BLaER1 (cell line): ENCODE data around the gene NAV2.
"Not testable (repeated sequence)": the region's sequence is repeated elsewhere in the genome, so short reads cannot be mapped to it uniquely, and the experiment has no call there.

ENCODE experiments used
- H3K27ac ChIP-seq: shearing (Covaris generic); formaldehyde crosslinking; 2 replicates; pipeline ENCODE4 v1.8.1; 2022
- H3K27me3 ChIP-seq: shearing (Covaris generic); formaldehyde crosslinking; 2 replicates; pipeline ENCODE4 v1.8.1; 2022
- H3K36me3 ChIP-seq: shearing (Covaris generic); formaldehyde crosslinking; 2 replicates; pipeline ENCODE4 v1.8.1; 2022
- H3K4me1 ChIP-seq: shearing (Covaris generic); formaldehyde crosslinking; 2 replicates; pipeline ENCODE4 v1.8.1; 2022
- H3K4me2 ChIP-seq: shearing (Covaris generic); formaldehyde crosslinking; 2 replicates; pipeline ENCODE4 v1.8.1; 2022
- H3K4me3 ChIP-seq: shearing (Covaris generic); formaldehyde crosslinking; 2 replicates; pipeline ENCODE4 v1.8.1; 2022
- H3K9ac ChIP-seq: shearing (Covaris generic); formaldehyde crosslinking; 2 replicates; pipeline ENCODE4 v1.8.1; 2022
- H3K9me3 ChIP-seq: shearing (Covaris generic); formaldehyde crosslinking; 2 replicates; pipeline ENCODE4 v1.8.1; 2022
- H4K20me1 ChIP-seq: shearing (Covaris generic); formaldehyde crosslinking; 2 replicates; pipeline ENCODE4 v1.8.1; 2022
- Cebpa-rat ChIP-seq: shearing (Covaris generic); IDR thresholded peaks from 2 replicates; pipeline ENCODE4 v1.8.1; 2022

NAV2 gene

GRCh38 chr11:20116825-20117224 lies 404.2 kb downstream of the NAV2 start:
- H3K36me3 ChIP-seq: no peaks in the 10 kb centered on the region
- no peaks in the 10 kb centered on the region for H3K9me3 ChIP-seq
- H3K27ac ChIP-seq: no peak overlapping the region
- peaks cover 13% of the 10 kb centered on the region for H3K4me1 ChIP-seq
- no peak for TF ChIP-seq Cebpa-rat
- no peak overlapping the region for H3K9ac ChIP-seq
- H3K27me3 ChIP-seq: no peaks in the 10 kb centered on the region
- no peak overlapping the region for H3K4me2 ChIP-seq
- no peaks in the 10 kb centered on the region for H4K20me1 ChIP-seq
- H3K4me3 ChIP-seq: no peak overlapping the region

- Histone ChIP-seq H3K4me2 (no peak overlapping the region), H3K27me3 (no peaks in the 10 kb centered on the region), H3K4me1 (peaks cover 11% of the 10 kb centered on the region), H4K20me1 (no peaks in the 10 kb centered on the region), H3K4me3 (no peak overlapping the region), H3K9me3 (no peaks in the 10 kb centered on the region), H3K36me3 (no peaks in the 10 kb centered on the region), H3K9ac (no peak overlapping the region), H3K27ac (no peak overlapping the region)
- no peak for TF ChIP-seq Cebpa-rat
Observed at GRCh38 chr11:20117291-20117690, 404.7 kb downstream of the NAV2 start.

GRCh38 chr11:20118209-20118608 lies 405.6 kb downstream of the NAV2 start:
- TF ChIP-seq Cebpa-rat: no peak
- H3K27ac ChIP-seq: no peak overlapping the region
- no peak overlapping the region for H3K4me3 ChIP-seq
- H3K9ac ChIP-seq: no peak overlapping the region
- H4K20me1 ChIP-seq: no peaks in the 10 kb centered on the region
- no peak overlapping the region for H3K4me2 ChIP-seq
- H3K27me3 ChIP-seq: no peaks in the 10 kb centered on the region
- H3K36me3 ChIP-seq: no peaks in the 10 kb centered on the region
- H3K9me3 ChIP-seq: no peaks in the 10 kb centered on the region
- H3K4me1 ChIP-seq: peaks cover 2% of the 10 kb centered on the region

GRCh38 chr11:20119315-20119714 lies 406.7 kb downstream of the NAV2 start:
- no peak overlapping the region for H3K27ac ChIP-seq
- H3K4me1 ChIP-seq: no peaks in the 10 kb centered on the region
- no peak for TF ChIP-seq Cebpa-rat
- no peak overlapping the region for H3K9ac ChIP-seq
- H4K20me1 ChIP-seq: no peaks in the 10 kb centered on the region
- no peaks in the 10 kb centered on the region for H3K36me3 ChIP-seq
- no peaks in the 10 kb centered on the region for H3K9me3 ChIP-seq
- no peak overlapping the region for H3K4me3 ChIP-seq
- H3K4me2 ChIP-seq: no peak overlapping the region
- H3K27me3 ChIP-seq: no peaks in the 10 kb centered on the region

GRCh38 chr11:20120134-20120925 lies 407.7 kb downstream of the NAV2 start:
- no peaks in the 10 kb centered on the region for H3K36me3 ChIP-seq
- TF ChIP-seq Cebpa-rat: no peak

GRCh38 chr11:20122131-20122530 lies 409.5 kb downstream of the NAV2 start:
- Histone ChIP-seq H3K9ac (no peak overlapping the region), H4K20me1 (no peaks in the 10 kb centered on the region), H3K27me3 (no peaks in the 10 kb centered on the region), H3K4me2 (no peak overlapping the region), H3K36me3 (no peaks in the 10 kb centered on the region), H3K4me3 (no peak overlapping the region), H3K4me1 (no peaks in the 10 kb centered on the region), H3K9me3 (no peaks in the 10 kb centered on the region), H3K27ac (no peak overlapping the region)
- TF ChIP-seq Cebpa-rat: no peak

More at GRCh38 chr11:20120134-20120925, 407.7 kb downstream of the NAV2 start:
- Histone ChIP-seq H3K27ac (no peak overlapping the region), H4K20me1 (no peaks in the 10 kb centered on the region), H3K9me3 (no peaks in the 10 kb centered on the region), H3K27me3 (no peaks in the 10 kb centered on the region), H3K4me2 (no peak overlapping the region), H3K4me3 (no peak overlapping the region), H3K4me1 (no peaks in the 10 kb centered on the region), H3K9ac (no peak overlapping the region)

- Histone ChIP-seq H3K9me3 (no peaks in the 10 kb centered on the region), H3K36me3 (no peaks in the 10 kb centered on the region), H3K4me1 (no peaks in the 10 kb centered on the region), H3K27me3 (no peaks in the 10 kb centered on the region), H3K4me2 (no peak overlapping the region), H3K9ac (no peak overlapping the region), H4K20me1 (no peaks in the 10 kb centered on the region), H3K27ac (no peak overlapping the region), H3K4me3 (no peak overlapping the region)
- no peak for TF ChIP-seq Cebpa-rat
Observed at GRCh38 chr11:20125927-20126326, 413.3 kb downstream of the NAV2 start.

GRCh38 chr11:20126724-20127123 lies 414.1 kb downstream of the NAV2 start:
- Histone ChIP-seq H3K27me3 (peaks cover 4% of the 10 kb centered on the region; the same call in 1 of the 2 replicates), H3K4me1 (peaks cover 2% of the 10 kb centered on the region), H3K36me3 (no peaks in the 10 kb centered on the region), H3K4me2 (no peak overlapping the region), H3K4me3 (no peak overlapping the region), H3K9me3 (no peaks in the 10 kb centered on the region), H3K9ac (no peak overlapping the region), H3K27ac (no peak overlapping the region), H4K20me1 (no peaks in the 10 kb centered on the region)
- no peak for TF ChIP-seq Cebpa-rat

- peaks cover 8% of the 10 kb centered on the region for H3K4me1 ChIP-seq
- no peak overlapping the region for H3K4me3 ChIP-seq
- H3K36me3 ChIP-seq: no peaks in the 10 kb centered on the region
- no peak overlapping the region for H3K4me2 ChIP-seq
- peaks cover 8% of the 10 kb centered on the region; the same call in 1 of the 2 replicates for H3K27me3 ChIP-seq
- no peak overlapping the region for H3K9ac ChIP-seq
- TF ChIP-seq Cebpa-rat: no peak
- H3K9me3 ChIP-seq: no peaks in the 10 kb centered on the region
- no peak overlapping the region for H3K27ac ChIP-seq
- no peaks in the 10 kb centered on the region for H4K20me1 ChIP-seq
Observed at GRCh38 chr11:20127671-20128527, 415.3 kb downstream of the NAV2 start.

GRCh38 chr11:20128528-20128825 lies 415.8 kb downstream of the NAV2 start:
- not testable (repeated sequence) for H3K9ac ChIP-seq, H3K36me3 ChIP-seq

More at GRCh38 chr11:20128528-20128825, 415.8 kb downstream of the NAV2 start:
- H3K9me3 ChIP-seq, H3K27ac ChIP-seq, H3K27me3 ChIP-seq, H3K4me1 ChIP-seq, H3K4me3 ChIP-seq, H4K20me1 ChIP-seq, H3K4me2 ChIP-seq: not testable (repeated sequence)
